ENCODE results near the gene SGCB. TPM values are rescaled to one million over a fixed set of nuclear protein-coding genes. Genes with fewer than 3 reads are reported as not detected.

SGCB gene
- total RNA-seq, 2 donors from 2014 or later: 5.3 to 9.3 TPM

GRCh38 chr4:52015366-52015765, 22.7 kb downstream of the SGCB start:
- intact Hi-C loops (cut with DNase I): no loop called here

GRCh38 chr4:52014903-52015302, 23.2 kb downstream of the SGCB start:
- TF ChIP-seq CTCF (IDR thresholded peaks at IDR 0.05) (no peak), POLR2A (IDR thresholded peaks at IDR 0.05) (no peak)
- no peak overlapping the region for H3K4me3 ChIP-seq
- no peaks in the 10 kb centered on the region for H3K27me3 ChIP-seq
- 45 to 73% methylated on average over 1 of the region's 1 CpG for WGBS, 2 donors
- H3K36me3 ChIP-seq (replicated peaks in 1 of 2; ENCODE audit: insufficient read depth in 1 of 2, low read depth in 2 of 2): no peaks in the 10 kb centered on the region
- no peak for DNase-seq
- no peaks in the 10 kb centered on the region for H3K9me3 ChIP-seq
- intact Hi-C loops (cut with DNase I): no loop called here
- no peak for ATAC-seq
- H3K4me1 ChIP-seq: peaks cover 8% of the 10 kb centered on the region
- H3K27ac ChIP-seq: no peak overlapping the region

More at GRCh38 chr4:52015366-52015765, 22.7 kb downstream of the SGCB start:
- Histone ChIP-seq H3K4me3 (no peak overlapping the region), H3K27ac (no peak overlapping the region), H3K36me3 (replicated peaks in 1 of 2; ENCODE audit: insufficient read depth in 1 of 2, low read depth in 2 of 2) (no peaks in the 10 kb centered on the region), H3K9me3 (no peaks in the 10 kb centered on the region), H3K4me1 (peaks cover 8% of the 10 kb centered on the region), H3K27me3 (no peaks in the 10 kb centered on the region)
- TF ChIP-seq POLR2A (IDR thresholded peaks at IDR 0.05): no peak
- peak in 2 of 7 experiments; percentile 9 to 24 for TF ChIP-seq CTCF (IDR thresholded peaks at IDR 0.05)
- no peak for ATAC-seq
- peak in 1 of 4 donors; percentile 11 for DNase-seq
- 64 to 65% methylated on average over 7 of the region's 7 CpGs for WGBS, 2 donors

GRCh38 chr4:52012651-52013050, 25.4 kb downstream of the SGCB start:
- DNase-seq: no peak
- TF ChIP-seq POLR2A (IDR thresholded peaks at IDR 0.05) (no peak), CTCF (IDR thresholded peaks at IDR 0.05) (no peak)
- Histone ChIP-seq H3K4me3 (no peak overlapping the region), H3K27ac (no peak overlapping the region), H3K36me3 (replicated peaks in 1 of 2; ENCODE audit: insufficient read depth in 1 of 2, low read depth in 2 of 2) (no peaks in the 10 kb centered on the region), H3K27me3 (no peaks in the 10 kb centered on the region), H3K9me3 (no peaks in the 10 kb centered on the region), H3K4me1 (peaks cover 3% of the 10 kb centered on the region)
- 66 to 74% methylated on average over 1 of the region's 1 CpG for WGBS, 2 donors
- ATAC-seq: no peak
- intact Hi-C loops (cut with DNase I): no loop called here

GRCh38 chr4:52010986-52011385, 27.1 kb downstream of the SGCB start:
- WGBS, 2 donors: 95 to 100% methylated on average over 2 of the region's 2 CpGs
- no peak for TF ChIP-seq CTCF (IDR thresholded peaks at IDR 0.05)
- no peak for TF ChIP-seq POLR2A (IDR thresholded peaks at IDR 0.05)
- ATAC-seq: no peak
- Histone ChIP-seq H3K9me3 (no peaks in the 10 kb centered on the region), H3K27ac (no peak overlapping the region), H3K4me1 (no peaks in the 10 kb centered on the region), H3K4me3 (no peak overlapping the region), H3K36me3 (replicated peaks in 1 of 2; ENCODE audit: insufficient read depth in 1 of 2, low read depth in 2 of 2) (no peaks in the 10 kb centered on the region), H3K27me3 (no peaks in the 10 kb centered on the region)
- intact Hi-C loops (cut with DNase I): no loop called here
- no peak for DNase-seq

- DNase-seq (no peak), ATAC-seq (no peak)
- intact Hi-C loops (cut with DNase I): no loop called here
- Histone ChIP-seq H3K4me3 (no peak overlapping the region), H3K27me3 (no peaks in the 10 kb centered on the region), H3K4me1 (no peaks in the 10 kb centered on the region), H3K27ac (no peak overlapping the region), H3K36me3 (replicated peaks in 1 of 2; ENCODE audit: insufficient read depth in 1 of 2, low read depth in 2 of 2) (no peaks in the 10 kb centered on the region), H3K9me3 (no peaks in the 10 kb centered on the region)
- no peak for TF ChIP-seq CTCF (IDR thresholded peaks at IDR 0.05)
- TF ChIP-seq POLR2A (IDR thresholded peaks at IDR 0.05): no peak
- 92% methylated on average over 4 of the region's 4 CpGs for WGBS, 2 donors
Observed at GRCh38 chr4:52006887-52007286, 31.2 kb downstream of the SGCB start.
